Erythroblast (primary cell): ENCODE results near the gene PHRF1.

Experiments
- DNase-seq, 2 experiments: peaks; one replicate each; lab custom pipeline; 2025; lab: John Stamatoyannopoulos, UW
- GATA1 ChIP-seq: IDR thresholded peaks from 2 replicates; pipeline ENCODE4 v1.6.1; 2011; ENCODE audit warnings: low read depth, mild to moderate bottlenecking, control low read depth, low read length, moderate library complexity
- POLR2A ChIP-seq: IDR thresholded peaks from 2 replicates; pipeline ENCODE4 v1.6.1; 2011; ENCODE audit warnings: mild to moderate bottlenecking, low read length

PHRF1 gene, protein sequence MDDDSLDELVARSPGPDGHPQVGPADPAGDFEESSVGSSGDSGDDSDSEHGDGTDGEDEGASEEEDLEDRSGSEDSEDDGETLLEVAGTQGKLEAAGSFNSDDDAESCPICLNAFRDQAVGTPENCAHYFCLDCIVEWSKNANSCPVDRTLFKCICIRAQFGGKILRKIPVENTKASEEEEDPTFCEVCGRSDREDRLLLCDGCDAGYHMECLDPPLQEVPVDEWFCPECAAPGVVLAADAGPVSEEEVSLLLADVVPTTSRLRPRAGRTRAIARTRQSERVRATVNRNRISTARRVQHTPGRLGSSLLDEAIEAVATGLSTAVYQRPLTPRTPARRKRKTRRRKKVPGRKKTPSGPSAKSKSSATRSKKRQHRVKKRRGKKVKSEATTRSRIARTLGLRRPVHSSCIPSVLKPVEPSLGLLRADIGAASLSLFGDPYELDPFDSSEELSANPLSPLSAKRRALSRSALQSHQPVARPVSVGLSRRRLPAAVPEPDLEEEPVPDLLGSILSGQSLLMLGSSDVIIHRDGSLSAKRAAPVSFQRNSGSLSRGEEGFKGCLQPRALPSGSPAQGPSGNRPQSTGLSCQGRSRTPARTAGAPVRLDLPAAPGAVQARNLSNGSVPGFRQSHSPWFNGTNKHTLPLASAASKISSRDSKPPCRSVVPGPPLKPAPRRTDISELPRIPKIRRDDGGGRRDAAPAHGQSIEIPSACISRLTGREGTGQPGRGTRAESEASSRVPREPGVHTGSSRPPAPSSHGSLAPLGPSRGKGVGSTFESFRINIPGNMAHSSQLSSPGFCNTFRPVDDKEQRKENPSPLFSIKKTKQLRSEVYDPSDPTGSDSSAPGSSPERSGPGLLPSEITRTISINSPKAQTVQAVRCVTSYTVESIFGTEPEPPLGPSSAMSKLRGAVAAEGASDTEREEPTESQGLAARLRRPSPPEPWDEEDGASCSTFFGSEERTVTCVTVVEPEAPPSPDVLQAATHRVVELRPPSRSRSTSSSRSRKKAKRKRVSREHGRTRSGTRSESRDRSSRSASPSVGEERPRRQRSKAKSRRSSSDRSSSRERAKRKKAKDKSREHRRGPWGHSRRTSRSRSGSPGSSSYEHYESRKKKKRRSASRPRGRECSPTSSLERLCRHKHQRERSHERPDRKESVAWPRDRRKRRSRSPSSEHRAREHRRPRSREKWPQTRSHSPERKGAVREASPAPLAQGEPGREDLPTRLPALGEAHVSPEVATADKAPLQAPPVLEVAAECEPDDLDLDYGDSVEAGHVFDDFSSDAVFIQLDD (N-terminal part only)

DNA sequence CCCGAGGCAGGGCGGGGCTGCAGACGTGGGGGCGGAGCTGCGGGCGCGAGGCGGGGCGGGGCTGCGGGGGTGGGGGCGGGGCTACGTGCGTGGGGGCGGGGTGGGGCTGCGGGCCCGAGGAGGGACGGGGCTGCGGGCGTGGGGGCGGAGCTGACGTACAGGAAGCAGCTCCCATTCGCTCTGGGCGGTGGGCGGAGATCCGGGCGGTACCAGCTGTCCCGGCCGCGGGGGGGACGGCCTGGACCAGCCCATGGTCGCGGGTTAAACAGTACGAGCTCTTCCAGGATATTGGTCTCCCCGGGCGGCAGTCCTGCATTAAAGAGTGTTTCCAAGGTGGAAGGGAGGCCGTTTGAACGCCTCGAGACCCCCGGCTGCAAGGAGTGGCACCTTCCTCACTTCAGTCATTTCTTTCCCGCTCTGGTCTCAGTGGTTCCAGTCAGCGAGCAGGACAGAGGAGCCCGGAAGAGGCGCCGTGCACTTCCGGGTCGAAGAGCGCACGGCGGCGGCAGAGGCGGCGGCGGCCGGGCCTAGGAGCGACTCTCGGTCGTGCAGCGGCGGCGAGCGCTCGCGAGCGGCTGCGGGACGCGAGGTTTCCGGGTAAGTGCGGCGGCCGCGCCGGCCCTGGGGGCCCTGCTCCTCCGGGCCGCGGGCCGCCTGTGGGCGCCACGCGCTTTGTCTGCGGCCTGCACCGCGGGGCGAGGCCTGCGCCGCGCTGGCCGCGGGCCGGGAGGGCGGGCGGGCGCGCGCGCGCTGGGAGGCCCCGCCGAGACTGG, at the start of gene PHRF1:
TSS of gene PHRF1 (plus strand) at position 475 of the 773 bp plus-strand sequence. CDS start 5,043 bp downstream, outside the sequence.
- peak; percentile 98 to 99 for DNase-seq
- peak; percentile 76 for TF ChIP-seq POLR2A
- TF ChIP-seq GATA1 = no peak

DNA sequence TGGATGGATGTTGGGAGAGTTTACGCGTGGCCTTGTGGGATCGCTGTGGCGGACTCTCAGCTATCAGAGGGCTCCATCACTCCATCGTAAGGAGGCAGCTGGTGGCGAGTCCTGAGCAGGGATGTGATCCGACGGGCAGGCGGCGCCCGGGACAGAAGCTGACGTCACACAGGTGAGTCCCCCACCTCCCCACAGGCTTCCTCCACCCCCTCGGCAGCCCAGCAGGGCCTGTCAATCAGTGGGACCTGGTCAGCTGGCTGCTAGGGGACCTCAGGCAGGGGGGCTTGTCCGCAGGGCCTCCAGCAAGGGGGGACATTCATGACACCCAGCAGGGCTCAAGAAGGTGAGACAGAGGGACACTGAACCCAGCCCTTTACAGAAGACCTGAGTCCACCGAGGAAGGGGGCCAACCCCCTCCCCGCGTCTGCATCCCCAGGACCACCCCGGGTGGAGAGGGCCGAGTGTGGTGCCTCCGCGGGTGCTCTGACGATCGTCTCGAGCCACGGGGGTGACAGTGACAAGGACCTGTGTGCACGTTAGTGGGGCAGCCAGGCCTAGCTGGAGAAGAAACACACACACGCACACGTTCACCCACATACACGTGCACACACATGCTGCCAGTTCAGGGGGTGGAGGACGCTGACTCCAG, 48.0 kb upstream of the PHRF1 start:
- TF ChIP-seq GATA1 (no peak), POLR2A (no peak)
- no peak for DNase-seq

DNA sequence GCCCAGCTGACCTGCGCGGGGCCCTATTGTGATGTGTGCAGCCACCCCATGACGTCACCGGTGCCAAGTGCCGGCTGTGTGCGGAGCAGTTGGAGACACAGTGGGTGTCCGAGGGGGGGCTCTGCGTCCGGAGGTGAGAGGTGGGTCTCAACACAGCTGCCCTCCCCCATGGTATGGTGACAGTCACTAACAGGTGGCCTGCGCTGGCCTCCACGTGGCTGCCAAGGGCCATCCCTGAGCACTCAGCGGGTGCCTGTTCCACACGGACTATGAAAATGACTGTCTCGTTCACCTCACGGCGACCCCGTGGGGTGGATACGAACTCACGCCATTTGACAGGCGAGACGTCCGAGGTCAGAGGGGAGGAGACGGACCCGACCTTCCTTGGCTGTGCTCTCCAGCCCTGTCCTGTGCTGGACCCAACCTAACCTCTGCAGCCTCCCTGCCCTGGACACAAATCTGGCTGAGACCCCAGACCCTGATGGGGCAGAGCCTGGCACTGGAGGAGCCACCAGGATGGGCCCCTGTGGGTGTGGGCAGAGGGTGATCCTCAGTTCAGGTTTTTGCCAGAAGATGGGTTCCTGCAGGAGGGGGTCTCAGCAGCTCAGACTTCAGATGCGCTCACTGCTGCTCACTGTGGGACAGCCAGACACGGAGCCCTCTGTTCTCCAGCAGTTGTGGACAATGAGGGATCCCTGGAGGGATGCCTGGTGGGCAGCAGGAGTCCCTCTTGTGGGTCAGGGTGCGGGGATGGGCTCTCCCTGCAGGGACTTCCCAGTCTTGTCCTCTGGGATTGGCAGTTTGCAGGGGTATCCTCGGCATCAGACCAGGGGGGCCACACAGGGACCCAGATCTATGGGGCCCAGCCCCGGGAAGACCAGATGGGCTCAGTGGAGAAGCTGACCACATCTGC, 47.2 kb upstream of the PHRF1 start:
- TF ChIP-seq POLR2A = no peak
- TF ChIP-seq GATA1 = no peak
- no peak for DNase-seq

DNA sequence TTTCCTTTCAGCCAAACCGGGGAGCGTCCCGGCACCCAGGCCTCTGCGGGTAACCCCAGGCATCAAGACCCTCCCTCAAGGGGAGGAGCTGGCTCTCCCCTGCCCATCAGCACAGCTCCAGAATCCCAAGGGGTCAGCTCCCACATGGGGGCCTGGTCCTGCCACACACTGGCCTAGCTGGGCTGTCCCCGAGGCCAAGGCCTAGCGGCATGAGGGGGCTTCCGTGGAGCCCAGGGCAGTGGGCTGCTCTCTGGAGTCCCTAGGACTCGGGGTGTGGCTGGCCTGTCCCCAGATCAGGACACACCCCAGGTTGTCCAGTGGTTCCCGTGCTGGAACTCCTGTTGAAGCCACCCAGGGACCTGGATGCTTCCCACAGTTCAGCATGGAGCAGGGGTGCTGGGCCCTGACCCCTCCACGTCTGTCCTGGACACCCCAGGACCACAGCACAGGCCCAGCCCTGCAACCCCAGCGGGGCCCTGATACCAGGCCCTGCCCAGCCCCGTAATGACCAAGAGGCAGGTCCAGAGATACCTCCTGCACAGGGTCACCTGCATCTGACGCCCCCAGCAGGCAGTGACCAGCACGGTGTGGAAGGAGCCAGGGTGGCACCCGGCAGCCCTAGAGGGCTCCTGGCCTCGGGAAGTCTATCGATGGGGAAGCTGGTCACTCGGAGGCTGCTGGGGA, 46.4 kb upstream of the PHRF1 start:
- no peak for TF ChIP-seq GATA1
- no peak for TF ChIP-seq POLR2A
- no peak for DNase-seq

GRCh38 chr11:530960-531831, 45.1 kb upstream of the PHRF1 start:
- no peak for DNase-seq
- TF ChIP-seq POLR2A (no peak), GATA1 (no peak)

DNA sequence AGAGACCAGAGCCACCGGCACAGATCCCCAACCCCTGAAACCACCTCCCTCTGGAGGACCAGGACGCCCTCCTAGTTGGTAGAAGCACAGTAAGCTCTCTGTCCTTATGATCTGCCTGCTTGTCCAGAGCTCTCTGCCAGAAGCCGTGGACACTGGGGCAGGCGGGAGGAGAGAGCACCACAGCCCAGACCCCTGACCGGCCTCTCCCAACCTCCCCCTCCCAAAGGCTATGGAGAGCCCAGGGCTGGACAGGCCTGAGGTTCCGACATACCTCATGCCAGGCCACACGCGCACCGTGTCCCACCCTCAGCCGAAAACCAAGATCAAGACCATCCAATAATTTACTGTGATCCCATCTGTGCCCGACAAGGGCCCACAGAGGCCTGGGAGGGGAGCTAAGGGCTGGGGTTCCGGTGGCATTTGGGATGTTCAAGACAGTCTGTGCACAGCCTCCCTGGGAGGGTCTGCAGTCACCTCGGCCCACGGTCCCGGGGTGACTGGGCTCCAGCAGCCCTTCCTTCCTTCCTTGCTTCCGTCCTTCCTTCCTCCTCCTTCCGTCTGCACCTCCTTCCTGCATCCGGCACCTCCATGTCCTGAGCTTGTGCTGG, 44.2 kb upstream of the PHRF1 start:
- no peak for TF ChIP-seq GATA1
- no peak for TF ChIP-seq POLR2A
- no peak for DNase-seq

DNA sequence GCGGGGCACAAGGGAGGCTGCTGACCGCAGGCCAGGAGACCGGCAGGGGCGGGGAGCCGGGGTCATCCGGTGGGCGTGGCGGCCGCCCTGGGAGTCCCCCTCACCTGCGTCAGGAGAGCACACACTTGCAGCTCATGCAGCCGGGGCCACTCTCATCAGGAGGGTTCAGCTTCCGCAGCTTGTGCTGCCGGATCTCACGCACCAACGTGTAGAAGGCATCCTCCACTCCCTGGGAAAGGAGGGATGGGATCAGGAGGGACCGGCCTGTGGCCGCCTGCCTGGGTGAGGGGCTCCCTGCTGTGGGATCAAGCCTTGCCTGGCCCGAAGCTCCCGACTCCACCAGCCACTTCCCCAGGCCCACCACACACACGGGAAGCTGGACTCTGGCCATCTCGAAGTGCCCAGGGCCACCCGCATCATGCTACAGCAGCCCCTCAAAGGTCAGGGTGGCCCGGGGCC, 43.7 kb upstream of the PHRF1 start:
- no peak for DNase-seq
- TF ChIP-seq POLR2A = no peak

- TF ChIP-seq GATA1 (no peak), POLR2A (no peak)
- DNase-seq = no peak
These were observed 43.2 kb upstream of the PHRF1 start for GRCh38 chr11:532986-533585.
